Measurements from ENCODE around the gene PAK4. TPM values are rescaled to one million over a fixed set of nuclear protein-coding genes. Genes with fewer than 3 reads are reported as not detected.

The PAK4 gene
- total and polyA plus RNA-seq, 2 of the 8 experiments (the other 6 are each of a cell fraction or from before 2014, with no cell fraction given), result 50.7 to 64.4 TPM

DNA sequence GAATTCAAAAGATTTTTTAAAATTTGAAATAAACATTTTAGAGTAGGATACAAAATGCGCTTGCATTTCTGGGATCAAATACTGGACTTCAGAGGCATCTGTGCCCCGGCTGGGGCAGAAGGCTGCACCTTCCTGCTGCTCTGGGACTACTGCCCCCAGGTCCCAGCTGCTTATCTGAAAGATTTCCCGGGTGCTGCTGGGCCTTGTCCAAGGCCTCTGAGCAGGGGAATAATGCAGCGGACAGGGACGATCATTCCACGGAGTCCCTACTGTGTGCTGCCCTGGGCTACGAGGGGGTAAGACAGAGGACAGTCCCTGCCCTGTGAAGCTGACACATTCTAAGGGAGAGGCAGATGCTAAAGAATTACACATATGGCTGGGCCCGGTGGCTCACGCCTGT, 38.0 kb downstream of the PAK4 start:
- H3K79me1 ChIP-seq (ENCODE audit: low read depth, low read length), result peaks cover 29% of the 10 kb centered on the region
- H3K36me3 ChIP-seq (ENCODE audit: control insufficient read depth in 2 of 4, insufficient read depth in 4 of 4, low read length in 3 of 4), result no peaks in the 10 kb centered on the region; a peak in 1 of 8 replicates
- peaks cover 10 to 33% of the 10 kb centered on the region in 2 experiments for H4K20me1 ChIP-seq (replicated peaks in 1 of 2; ENCODE audit: control insufficient read depth in 1 of 2, insufficient read depth in 2 of 2, low read length in 2 of 2)
- H3K4ac ChIP-seq (replicated peaks; ENCODE audit: insufficient read length, low read depth, low read length), result no peak overlapping the region
- no peak overlapping the region for H3K9ac ChIP-seq (replicated peaks in 1 of 4; ENCODE audit: extremely low read depth in 1 of 4, low read depth in 3 of 4, low read length in 3 of 4)
- H3K14ac ChIP-seq (ENCODE audit: insufficient read length), result no peak overlapping the region
- H2BK20ac ChIP-seq (ENCODE audit: low read length), result no peak overlapping the region
- no peak overlapping the region for H4K5ac ChIP-seq (ENCODE audit: insufficient read length, low read depth, low read length)
- DNase-seq (ENCODE audit: low read depth in 1 of 2, low spot score in 2 of 2) (no peak), FAIRE-seq (no peak)
- CTCF ChIA-PET (ENCODE audit: partially characterized antibody), result interaction anchor here (0.6 to 1.7 kb wide), 5 partner anchors 10 to 131 kb away, joined by 3 to 7 read pairs (median 3); no protein-coding TSS in a partner anchor
- 91% methylated on average over 9 of the region's 9 CpGs; no CpG with 5 or more reads in 1 of the 2 experiments for WGBS, 2 experiments (ENCODE audit: extremely low coverage in 1 of 2, insufficient coverage in 1 of 2, insufficient read length in 1 of 2, insufficient replicate concordance in 2 of 2, low coverage in 1 of 2, low lambda C conversion rate in 2 of 2, missing lambda C conversion rate in 1 of 2)
- H3K23ac ChIP-seq (ENCODE audit: insufficient read length), result no peak overlapping the region
- H3K79me2 ChIP-seq (ENCODE audit: control insufficient read depth in 1 of 2, insufficient read depth in 2 of 2, low read length in 2 of 2), result peaks cover 0 to 24% of the 10 kb centered on the region in 2 experiments; a peak in 1 of 4 replicates
- POLR2A ChIA-PET (ENCODE audit: partially characterized antibody), result interaction anchor here (0.7 to 1.3 kb wide), 2 partner anchors 11 kb away, joined by 3 to 5 read pairs; no protein-coding TSS in a partner anchor
- no peaks in the 10 kb centered on the region for H3K23me2 ChIP-seq (ENCODE audit: low read depth, low read length)
- H3K27ac ChIP-seq (ENCODE audit: low read depth, low read length), result no peak overlapping the region
- no peak overlapping the region for H4K91ac ChIP-seq (replicated peaks; ENCODE audit: insufficient read length, low read length)
- H2AFZ ChIP-seq (ENCODE audit: low read length), result no peak overlapping the region
- H3K4me3 ChIP-seq (ENCODE audit: extremely low read depth in 1 of 4, insufficient read depth in 2 of 4, low read depth in 3 of 4, low read length in 4 of 4), result no peak overlapping the region
- no peak overlapping the region for H2BK120ac ChIP-seq (replicated peaks; ENCODE audit: low read depth, low read length)
- no peak overlapping the region; the same call in 1 of the 2 replicates for H2BK5ac ChIP-seq (ENCODE audit: low read depth, low read length)
- H4K8ac ChIP-seq (ENCODE audit: extremely low read depth, insufficient read depth, low read length), result no peak overlapping the region
- no peak overlapping the region for H3K4me2 ChIP-seq (ENCODE audit: insufficient read depth in 1 of 2, low read depth in 2 of 2, low read length in 2 of 2)
- no peak overlapping the region for H2BK15ac ChIP-seq (ENCODE audit: low read length)
- no peak overlapping the region for H3K18ac ChIP-seq (ENCODE audit: extremely low read depth, low read length)
- no peak overlapping the region for H3K56ac ChIP-seq (replicated peaks; ENCODE audit: insufficient read length, low read depth, low read length)
- no peaks in the 10 kb centered on the region for H3K9me3 ChIP-seq (ENCODE audit: insufficient read depth in 2 of 2, low read depth in 1 of 2, low read length in 1 of 2)
- peaks cover 0 to under 1% (median 0%) of the 10 kb centered on the region in 4 experiments; a peak in 1 of 7 replicates for H3K27me3 ChIP-seq (replicated peaks in 1 of 4; ENCODE audit: control insufficient read depth in 3 of 4, extremely low read depth in 1 of 4, insufficient read depth in 3 of 4, low read length in 3 of 4)
- H2BK12ac ChIP-seq (ENCODE audit: low read depth, low read length), result no peak overlapping the region
- H2AK5ac ChIP-seq (ENCODE audit: low read depth, low read length), result no peak overlapping the region
- peaks cover 2 to 26% (median 13%) of the 10 kb centered on the region in 4 experiments for H3K4me1 ChIP-seq (replicated peaks in 1 of 4; ENCODE audit: control insufficient read depth in 3 of 4, insufficient read depth in 4 of 4, low read length in 3 of 4)
- TF ChIP-seq, protein P1, sequence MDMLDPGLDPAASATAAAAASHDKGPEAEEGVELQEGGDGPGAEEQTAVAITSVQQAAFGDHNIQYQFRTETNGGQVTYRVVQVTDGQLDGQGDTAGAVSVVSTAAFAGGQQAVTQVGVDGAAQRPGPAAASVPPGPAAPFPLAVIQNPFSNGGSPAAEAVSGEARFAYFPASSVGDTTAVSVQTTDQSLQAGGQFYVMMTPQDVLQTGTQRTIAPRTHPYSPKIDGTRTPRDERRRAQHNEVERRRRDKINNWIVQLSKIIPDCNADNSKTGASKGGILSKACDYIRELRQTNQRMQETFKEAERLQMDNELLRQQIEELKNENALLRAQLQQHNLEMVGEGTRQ (IDR thresholded peaks at IDR 0.05; ENCODE audit: low read length), result no peak
- TF ChIP-seq BACH1 (IDR thresholded peaks at IDR 0.05; ENCODE audit: low read length) (no peak), MAFK (IDR thresholded peaks at IDR 0.05; ENCODE audit: low read depth, low read length) (no peak), PHF8 (conservative IDR thresholded peaks at IDR 0.05; ENCODE audit: low read depth, low read length) (no peak), SIN3A (conservative IDR thresholded peaks at IDR 0.05 in 1 of 2, IDR thresholded peaks at IDR 0.05 in 1 of 2; ENCODE audit: low read depth in 1 of 2, low read length in 2 of 2) (no peak), KDM5A (IDR thresholded peaks at IDR 0.05; ENCODE audit: low read length) (no peak), RXRA (IDR thresholded peaks at IDR 0.05; ENCODE audit: insufficient read depth, low read depth, low read length) (no peak)
- TF ChIP-seq, protein P2, sequence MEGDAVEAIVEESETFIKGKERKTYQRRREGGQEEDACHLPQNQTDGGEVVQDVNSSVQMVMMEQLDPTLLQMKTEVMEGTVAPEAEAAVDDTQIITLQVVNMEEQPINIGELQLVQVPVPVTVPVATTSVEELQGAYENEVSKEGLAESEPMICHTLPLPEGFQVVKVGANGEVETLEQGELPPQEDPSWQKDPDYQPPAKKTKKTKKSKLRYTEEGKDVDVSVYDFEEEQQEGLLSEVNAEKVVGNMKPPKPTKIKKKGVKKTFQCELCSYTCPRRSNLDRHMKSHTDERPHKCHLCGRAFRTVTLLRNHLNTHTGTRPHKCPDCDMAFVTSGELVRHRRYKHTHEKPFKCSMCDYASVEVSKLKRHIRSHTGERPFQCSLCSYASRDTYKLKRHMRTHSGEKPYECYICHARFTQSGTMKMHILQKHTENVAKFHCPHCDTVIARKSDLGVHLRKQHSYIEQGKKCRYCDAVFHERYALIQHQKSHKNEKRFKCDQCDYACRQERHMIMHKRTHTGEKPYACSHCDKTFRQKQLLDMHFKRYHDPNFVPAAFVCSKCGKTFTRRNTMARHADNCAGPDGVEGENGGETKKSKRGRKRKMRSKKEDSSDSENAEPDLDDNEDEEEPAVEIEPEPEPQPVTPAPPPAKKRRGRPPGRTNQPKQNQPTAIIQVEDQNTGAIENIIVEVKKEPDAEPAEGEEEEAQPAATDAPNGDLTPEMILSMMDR (IDR thresholded peaks at IDR 0.05; ENCODE audit: control extremely low read depth in 1 of 3, insufficient read depth in 1 of 3, low read depth in 1 of 3, low read length in 3 of 3), result no peak
- TF ChIP-seq, protein P3, sequence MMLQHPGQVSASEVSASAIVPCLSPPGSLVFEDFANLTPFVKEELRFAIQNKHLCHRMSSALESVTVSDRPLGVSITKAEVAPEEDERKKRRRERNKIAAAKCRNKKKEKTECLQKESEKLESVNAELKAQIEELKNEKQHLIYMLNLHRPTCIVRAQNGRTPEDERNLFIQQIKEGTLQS (IDR thresholded peaks at IDR 0.05; ENCODE audit: insufficient read depth, low read depth, low read length), result no peak
